Tibial nerve (tissue), 3 donors: ENCODE results near the gene TERT.

Experiments used
- CTCF ChIP-seq, 5 experiments: fragments of 200-600 bp in 3 of 5; fragments of 450-650 bp in 2 of 5; sonication (generic) in 3 of 5; IDR thresholded peaks; one replicate each; pipeline ENCODE4 v1.5.1; 2016 to 2019; ENCODE audit warnings: antibody characterized with exemption in 5 of 5, mild to moderate bottlenecking in 3 of 5, moderate library complexity in 2 of 5
- POLR2A ChIP-seq, 2 donors: fragments of 450-650 bp; IDR thresholded peaks; one replicate each; pipeline ENCODE4 v1.6.1; 2017; ENCODE audit warnings: antibody characterized with exemption in 2 of 2, mild to moderate bottlenecking in 2 of 2, moderate library complexity in 2 of 2

GRCh38 chr5:1259806-1260480 lies 34.9 kb downstream of the TERT start:
- TF ChIP-seq POLR2A (IDR thresholded peaks at IDR 0.05) = no peak
- no peak for TF ChIP-seq CTCF (IDR thresholded peaks at IDR 0.05)
